NCI-H1436 treated with DMSO at 0.1 percent for 48 hours (cell line): ENCODE data around the gene NEK2.
"Not testable (repeated sequence)": the region's sequence is repeated elsewhere in the genome, so short reads cannot be mapped to it uniquely, and the experiment has no call there.

ENCODE experiments used
- DNase-seq: peaks from one replicate; lab custom pipeline; 2025; lab: John Stamatoyannopoulos, UW

NEK2 gene

GRCh38 chr1:211675230-211676105, at the start of gene NEK2:
TSS of gene NEK2 (minus strand) at chr1:211675621. CDS start at chr1:211675479, 142 bp downstream.
- peak; percentile 98 for DNase-seq

DNA sequence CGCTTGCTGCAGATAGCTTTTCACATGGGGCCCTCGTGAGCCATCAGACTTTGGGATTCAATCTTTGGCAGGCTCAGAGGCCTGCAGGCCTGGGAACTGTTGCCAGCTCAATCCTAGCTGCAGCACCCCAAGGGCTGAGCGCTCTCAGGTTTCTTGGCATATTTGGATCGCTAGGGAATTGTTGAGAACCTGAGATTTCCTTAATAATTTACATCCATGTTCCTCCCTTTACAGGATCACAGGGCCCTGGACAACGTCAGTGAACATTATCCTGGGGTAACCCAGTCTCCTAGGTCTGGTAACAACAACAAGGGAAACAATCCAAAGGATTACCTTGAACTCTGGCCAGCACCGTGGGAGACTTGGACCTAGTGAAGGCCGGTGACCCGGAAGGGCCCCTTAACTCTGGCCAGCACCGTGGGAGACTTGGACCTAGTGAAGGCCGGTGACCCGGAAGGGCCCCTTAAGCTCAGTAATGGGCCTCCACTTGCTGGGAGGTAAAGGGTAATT, 49.3 kb upstream of the NEK2 start:
- DNase-seq: no peak

- no peak for DNase-seq
These were observed 47.9 kb upstream of the NEK2 start for GRCh38 chr1:211723273-211723672.

DNA sequence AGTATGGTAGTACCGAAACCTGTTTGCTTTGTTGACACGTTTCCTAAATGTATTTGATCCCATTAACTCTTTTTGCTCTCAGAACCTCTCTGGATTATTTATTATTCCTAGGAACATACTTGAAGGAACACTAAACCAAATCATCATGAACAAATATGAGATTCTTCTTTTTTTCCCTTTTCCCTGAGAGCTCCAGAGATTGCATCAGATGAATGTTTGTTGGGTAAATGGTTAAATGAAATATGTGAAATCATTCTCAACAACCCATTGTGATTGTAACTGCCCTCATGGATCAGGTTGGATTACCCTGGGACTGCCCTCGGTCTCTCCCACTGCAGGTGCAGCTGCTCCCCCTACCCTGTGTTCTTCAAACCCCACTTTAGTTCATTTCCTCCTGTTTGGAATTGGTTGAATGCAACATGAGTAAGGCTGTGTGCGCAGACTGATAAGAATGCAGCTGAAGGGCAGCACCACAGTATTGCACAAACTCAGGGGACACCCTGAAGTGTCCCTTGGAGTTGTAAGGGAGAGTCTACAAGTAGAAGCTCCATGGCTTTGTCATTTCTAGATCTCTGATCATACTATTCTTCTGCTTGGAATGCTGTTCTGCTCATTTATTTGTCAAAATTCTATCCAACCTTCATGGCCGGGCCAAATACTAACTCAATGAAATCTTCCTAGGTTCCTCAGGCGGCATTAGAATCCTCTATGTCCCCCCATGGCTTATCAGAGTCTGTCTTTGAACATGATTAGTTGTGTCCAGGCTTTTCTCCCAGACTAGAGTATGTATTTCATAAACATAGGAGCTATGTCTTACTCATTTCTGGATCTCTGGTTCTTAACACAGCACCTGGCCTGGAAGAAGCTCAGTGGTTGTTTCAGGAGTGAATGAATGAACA, 47.1 kb upstream of the NEK2 start:
- DNase-seq: no peak

DNA sequence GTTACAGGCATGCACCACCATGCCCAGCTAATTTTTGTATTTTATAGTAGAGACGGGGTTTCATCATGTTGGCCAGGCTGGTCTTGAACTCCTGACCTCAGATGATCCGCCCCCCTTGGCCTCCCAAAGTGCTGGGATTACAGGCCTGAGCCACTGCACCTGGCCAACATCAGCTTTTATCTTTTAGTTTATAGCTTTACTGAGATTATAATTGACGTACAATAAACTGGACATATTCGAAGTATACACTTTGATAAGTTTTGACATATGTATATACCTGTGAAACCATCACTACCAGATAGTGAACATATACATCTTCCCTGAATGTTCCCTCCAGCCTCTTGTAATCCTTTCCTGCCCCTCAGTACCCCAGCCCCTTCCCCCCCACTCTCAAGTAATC, 41.1 kb upstream of the NEK2 start:
- not testable (repeated sequence) for DNase-seq

GRCh38 chr1:211715971-211716370, 40.5 kb upstream of the NEK2 start:
- no peak for DNase-seq

DNA sequence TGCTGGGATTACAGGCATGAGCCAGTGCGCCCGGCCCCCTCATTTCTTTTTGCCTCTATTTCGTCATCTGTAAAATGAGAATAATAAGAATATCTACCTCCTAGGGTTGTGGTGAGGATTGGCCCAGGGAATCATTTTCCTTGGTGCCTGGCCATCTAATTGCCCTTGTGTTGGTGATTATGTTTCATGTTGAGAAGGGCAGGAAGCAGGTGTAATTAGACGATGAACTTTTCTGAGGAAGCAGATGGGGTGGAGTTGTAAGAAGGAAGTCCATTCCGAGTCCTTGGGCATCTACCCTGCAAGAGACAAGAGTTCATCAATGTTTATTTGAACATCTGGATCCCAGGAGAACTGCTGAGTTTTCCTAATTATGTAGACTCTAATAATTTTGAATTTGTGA, 38.7 kb upstream of the NEK2 start:
- no peak for DNase-seq

DNA sequence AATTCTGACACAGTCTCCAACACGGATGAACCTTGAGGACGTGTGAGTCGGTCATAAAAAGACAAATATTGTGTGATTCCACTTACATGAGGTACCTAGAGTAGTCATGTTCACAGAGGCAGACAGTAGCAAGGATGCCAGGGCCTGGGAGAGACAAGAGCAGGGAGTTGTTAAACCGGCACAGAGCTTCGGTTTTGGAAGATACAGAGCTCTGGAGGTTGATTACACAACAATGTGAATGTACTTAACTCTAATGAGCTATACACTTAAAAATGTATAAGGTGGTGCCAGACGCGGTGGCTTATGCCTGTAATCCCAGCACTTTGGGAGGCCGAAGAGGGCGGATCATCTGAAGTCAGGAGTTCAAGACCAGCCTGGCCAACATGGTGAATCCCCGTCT, 37.8 kb upstream of the NEK2 start:
- DNase-seq: no peak

GRCh38 chr1:211711315-211711705, 35.9 kb upstream of the NEK2 start:
- DNase-seq: no peak

DNA sequence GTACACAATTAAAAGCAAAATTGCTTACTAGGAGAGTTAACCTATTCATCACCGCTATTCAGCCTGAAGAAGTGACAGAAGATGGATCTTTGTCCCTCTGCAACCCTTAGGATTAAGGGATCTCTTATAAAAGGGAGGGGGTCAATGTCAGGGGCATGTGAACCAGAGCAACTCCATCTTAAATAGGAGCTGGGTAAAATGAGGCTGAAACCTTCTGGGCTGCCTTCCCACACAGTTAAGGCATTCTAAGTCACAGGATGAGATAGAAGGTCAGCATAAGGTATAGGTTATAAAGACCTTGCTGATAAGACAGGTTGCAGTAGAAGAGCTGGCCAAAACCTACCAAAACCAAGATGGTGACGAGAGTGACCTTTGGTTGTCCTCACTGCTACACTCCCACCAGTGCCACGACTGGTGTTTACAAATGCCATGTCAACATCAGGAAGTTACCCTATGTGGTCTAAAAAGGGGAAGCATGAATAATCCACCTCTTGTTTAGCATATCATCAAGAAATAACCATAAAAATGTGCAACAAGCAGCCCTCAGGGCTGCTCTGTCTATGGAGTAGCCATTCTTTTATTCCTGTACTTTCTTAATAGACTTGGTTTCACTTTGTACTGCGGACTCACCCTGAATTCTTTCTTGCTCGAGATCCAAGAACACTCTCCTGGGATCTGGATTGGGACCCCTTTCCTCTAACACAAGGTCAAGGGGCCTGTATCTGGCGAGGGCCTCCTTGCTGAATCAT, 35.3 kb upstream of the NEK2 start:
- no peak for DNase-seq

DNA sequence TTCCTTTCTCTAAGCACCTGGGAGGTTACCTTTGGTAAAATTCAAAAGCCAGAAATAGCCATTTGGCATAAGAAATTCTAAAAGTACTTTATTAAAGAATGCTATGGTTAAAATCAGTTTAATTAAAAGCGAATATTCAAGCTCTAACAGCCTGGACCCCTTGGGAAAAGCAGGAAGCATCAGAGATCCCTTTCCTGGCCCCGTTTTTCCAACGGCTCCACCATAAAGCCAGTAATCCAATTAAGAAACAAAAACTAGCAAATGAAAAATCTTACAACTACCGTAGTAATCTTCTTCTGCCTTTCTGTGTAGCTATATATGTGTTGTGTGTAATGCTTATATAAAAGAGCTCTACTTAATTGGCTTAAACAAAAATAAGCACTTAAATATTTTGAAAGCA, 33.5 kb upstream of the NEK2 start:
- no peak for DNase-seq

DNA sequence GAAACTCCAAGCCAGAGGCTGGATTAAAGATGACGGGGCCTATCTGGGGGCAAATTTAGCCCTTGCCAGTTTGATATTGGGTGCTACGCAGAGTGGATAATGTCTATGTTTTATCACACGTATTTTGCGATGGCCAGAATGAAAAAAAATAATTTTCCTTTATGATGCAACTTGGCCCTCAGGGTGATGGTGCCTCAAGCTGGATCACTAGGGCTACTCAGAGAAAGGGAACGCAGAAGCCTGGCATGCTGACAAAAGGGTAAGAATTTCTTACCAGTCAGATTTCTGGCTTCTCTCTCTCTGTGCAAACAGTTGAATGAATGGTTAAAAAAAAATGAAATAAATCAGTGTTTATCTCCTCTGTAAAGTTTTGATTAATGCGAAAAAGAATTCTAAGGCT, 32.6 kb upstream of the NEK2 start:
- DNase-seq: no peak

GRCh38 chr1:211705467-211706091, 30.2 kb upstream of the NEK2 start:
- DNase-seq: no peak

DNA sequence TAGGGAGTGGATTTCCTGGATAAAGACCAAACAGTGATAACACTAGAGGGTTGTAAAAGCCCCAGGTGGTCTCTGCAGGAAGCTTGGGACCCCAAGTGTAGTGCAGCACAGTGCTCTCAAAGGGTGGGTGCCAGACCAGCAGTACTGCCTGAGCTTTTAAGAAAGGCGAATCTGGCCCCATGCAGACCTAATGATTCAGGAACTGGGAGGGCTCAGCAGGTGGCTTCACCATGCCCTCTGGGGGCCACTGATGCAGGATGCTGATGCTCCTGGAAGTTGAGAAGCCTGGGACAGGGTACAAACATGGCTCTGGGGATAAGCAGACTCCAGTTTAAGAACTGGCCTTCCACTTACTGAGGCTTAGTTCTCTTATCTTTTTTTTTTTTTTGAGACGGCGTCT, 29.1 kb upstream of the NEK2 start:
- DNase-seq: no peak

DNA sequence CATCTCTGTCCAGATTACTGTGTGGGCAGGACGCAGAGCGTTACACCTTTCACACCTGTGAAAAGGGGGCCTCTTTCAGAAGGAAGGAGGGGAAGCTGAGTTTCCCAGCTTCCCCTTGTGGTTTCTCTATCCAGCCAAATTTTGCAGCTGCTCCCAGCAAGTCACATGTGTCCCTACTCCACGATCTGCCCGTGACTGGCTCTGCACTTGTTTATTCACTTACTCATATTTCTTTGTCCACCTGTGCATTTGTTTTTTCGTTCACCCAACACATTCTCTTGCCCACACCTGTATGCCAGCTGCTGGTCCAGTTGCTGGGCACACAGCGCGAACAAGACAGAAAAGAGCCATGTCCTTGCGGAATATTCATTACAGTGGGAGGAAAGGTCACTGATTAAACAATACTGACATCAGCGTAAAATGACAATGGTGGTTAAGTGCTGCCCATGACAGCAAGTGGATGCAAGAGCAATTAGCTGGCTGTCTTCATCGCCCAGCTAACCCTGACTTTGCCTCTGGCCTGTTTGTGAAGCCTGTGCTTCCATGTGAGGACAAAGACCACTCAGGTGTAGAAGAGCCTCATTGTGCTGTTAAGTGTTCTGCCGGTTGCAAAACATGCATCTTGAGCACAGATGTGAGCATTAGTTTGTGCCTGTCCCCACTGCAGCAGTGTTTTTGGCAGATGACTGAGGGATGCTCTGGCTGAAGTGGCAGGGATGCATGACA, 28.6 kb upstream of the NEK2 start:
- DNase-seq: no peak

DNA sequence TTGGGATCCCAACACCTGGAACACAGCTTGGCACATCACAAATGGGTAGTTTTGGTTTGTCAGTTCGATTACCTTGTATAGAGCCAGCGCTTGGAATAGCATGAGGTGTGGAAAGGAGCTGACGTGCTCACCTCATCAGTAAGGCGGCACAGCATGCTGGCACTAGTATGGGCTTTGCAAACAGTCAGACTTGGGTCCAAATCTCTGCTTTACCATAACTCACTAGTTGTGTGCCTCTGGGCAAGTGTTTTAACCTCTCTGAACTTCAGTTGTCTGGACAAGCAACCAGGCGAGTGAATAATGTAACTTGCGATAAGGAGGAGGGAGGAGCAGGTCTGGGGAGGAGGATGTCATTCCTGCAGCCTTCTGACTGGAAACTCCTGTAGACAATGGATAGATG, 26.3 kb upstream of the NEK2 start:
- DNase-seq: no peak

GRCh38 chr1:211699059-211699458, 23.6 kb upstream of the NEK2 start:
- no peak for DNase-seq

DNA sequence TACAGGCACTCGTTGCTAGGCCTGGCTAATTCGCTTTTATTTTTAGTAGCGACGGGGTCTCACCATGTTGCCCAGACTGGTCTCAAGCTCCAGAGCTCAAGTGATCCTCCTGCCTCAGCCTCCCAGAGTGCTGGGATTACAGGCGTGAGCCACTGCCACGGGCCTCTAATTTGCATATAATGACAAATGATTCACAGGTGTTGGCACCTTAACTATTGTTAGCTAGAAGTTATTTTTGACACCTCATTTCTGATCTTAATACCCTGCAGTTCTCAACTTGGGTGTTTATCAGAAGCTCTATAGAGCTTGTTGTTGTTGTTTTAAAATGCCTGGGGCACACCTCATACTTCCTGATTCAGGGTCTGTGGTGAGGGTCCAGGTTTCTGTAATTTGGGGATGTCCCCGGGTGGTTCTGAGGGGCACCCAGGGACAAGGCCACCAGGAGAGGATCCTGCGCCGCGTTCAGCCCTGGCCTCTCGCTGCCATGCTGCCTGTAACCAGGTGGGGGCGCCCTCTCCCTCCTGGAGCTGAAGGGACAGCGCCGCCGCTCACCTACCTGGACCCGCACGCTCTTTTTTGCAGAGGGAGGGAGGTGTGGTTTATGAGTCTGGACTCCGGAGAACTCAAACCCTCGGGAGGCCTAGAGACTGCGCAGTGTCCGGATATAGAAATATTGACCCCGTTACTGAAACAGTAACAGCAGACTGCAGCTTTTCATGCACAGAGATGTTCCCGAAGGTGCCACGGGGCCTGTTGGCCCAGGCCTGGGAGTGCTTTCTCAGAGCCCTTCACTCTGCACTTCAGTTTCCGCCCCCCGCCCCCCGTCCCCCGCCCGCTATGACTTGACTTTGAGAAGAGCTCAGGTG, 23.0 kb upstream of the NEK2 start:
- DNase-seq: no peak

DNA sequence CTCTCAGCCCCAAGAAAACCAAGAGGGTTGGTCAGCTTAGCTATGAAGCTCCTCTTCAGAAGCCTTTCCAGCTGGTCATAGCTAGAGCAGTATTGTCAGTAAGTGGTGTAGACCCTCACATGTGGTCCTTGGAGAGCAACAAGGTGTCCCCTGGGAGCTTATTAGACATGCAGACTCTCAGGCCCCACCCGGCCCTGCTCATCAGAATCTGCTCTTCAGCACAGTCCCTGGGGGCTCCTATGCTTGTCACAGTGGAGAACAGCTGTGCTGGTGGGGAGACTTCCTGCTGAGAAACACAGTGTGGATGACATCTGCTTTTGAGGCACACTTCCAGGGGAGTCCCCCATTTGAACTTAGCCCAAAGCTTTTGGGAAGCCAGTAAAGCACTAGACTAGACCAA, 21.9 kb upstream of the NEK2 start:
- peak; percentile 76 for DNase-seq
